GM12875 (cell line): ENCODE data around the gene ZBTB21.

Experiments
- H3K4me3 ChIP-seq: one replicate; pipeline ENCODE4 v1.5.1; 2011; ENCODE audit warnings: low read depth, low read length, control low read depth
- TF ChIP-seq, protein P1 (sequence below): IDR thresholded peaks from 2 replicates; pipeline ENCODE4 v1.5.1; 2011; ENCODE audit warnings: low read depth, mild to moderate bottlenecking, control low read depth, inconsistent platforms, low read length, moderate library complexity, borderline replicate concordance; ENCODE audit not compliant: insufficient read depth

Gene ZBTB21

DNA sequence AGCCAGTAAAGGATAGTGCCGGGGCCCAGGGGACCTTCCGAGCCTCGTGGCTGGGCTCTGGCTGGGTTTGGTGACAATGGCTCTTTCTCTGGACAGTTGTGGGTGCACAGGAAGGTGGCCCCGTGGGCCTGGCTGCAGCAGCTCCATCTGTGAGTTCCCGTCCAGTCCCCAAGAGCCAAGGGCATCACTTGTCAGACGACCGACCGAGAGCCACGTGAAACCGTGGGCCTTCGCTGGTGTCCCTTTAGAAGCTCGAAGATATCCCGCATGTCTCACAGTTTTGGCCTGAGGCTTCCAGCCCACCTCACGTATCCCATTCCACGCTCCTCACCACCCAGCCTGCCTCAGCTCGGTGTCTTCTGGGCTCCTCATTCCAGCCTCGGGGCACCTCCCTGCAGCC, 33.8 kb upstream of the ZBTB21 start:
- TF ChIP-seq, protein P1, sequence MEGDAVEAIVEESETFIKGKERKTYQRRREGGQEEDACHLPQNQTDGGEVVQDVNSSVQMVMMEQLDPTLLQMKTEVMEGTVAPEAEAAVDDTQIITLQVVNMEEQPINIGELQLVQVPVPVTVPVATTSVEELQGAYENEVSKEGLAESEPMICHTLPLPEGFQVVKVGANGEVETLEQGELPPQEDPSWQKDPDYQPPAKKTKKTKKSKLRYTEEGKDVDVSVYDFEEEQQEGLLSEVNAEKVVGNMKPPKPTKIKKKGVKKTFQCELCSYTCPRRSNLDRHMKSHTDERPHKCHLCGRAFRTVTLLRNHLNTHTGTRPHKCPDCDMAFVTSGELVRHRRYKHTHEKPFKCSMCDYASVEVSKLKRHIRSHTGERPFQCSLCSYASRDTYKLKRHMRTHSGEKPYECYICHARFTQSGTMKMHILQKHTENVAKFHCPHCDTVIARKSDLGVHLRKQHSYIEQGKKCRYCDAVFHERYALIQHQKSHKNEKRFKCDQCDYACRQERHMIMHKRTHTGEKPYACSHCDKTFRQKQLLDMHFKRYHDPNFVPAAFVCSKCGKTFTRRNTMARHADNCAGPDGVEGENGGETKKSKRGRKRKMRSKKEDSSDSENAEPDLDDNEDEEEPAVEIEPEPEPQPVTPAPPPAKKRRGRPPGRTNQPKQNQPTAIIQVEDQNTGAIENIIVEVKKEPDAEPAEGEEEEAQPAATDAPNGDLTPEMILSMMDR = no peak
- H3K4me3 ChIP-seq = no peak overlapping the region

DNA sequence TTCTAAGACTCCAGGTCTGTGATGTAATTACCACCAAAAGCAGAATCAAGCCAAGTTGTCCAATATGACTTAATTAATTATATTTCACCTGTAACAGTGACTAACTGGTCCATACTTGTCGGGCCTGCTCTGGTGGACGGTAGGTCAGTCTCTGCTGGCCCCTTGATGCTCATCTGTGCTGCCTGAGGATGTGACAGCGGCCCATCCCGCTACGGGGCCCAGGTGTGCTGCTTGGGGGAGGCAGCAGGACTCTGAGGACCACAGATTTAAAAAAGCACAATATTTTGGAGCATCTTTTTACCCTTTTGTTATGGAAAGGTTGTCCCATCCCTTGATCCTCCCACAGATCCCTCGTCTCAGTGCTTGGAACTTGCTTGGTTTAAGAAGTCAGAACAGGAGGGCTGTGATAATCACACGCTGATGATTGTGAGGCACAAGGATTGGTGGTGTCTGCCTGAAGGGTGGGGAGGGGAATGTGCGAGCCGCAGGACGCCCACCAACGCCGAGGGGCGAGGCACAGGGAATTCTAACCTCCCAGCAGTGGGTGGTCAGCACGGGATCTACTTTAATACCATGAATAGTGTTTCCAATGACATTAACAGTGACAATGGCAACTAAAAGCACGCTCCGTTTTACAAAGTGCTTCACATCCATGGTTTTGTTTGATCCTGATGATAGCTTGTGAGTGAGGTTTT, 33.2 kb upstream of the ZBTB21 start:
- TF ChIP-seq, protein P1 = no peak
- no peak overlapping the region for H3K4me3 ChIP-seq

DNA sequence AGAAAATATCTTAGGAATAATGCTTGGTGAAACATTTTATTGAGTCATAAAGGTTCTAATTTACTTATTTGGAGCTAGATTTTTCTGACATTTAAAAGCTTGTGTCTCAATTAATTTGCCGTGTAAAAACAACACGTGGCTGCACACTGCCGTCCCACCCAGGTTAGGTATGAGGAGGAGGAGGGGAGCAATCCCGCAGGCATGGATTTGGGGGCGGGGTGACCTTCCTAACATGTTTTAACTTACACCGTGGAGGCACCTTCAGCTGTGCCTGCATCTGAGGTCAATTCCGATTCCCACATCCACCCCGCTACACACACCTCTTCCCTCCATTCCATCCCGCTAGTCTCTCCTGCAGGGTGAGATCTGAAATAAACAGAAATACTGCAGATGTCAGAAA, 32.5 kb upstream of the ZBTB21 start:
- no peak overlapping the region for H3K4me3 ChIP-seq
- TF ChIP-seq, protein P1 = no peak

DNA sequence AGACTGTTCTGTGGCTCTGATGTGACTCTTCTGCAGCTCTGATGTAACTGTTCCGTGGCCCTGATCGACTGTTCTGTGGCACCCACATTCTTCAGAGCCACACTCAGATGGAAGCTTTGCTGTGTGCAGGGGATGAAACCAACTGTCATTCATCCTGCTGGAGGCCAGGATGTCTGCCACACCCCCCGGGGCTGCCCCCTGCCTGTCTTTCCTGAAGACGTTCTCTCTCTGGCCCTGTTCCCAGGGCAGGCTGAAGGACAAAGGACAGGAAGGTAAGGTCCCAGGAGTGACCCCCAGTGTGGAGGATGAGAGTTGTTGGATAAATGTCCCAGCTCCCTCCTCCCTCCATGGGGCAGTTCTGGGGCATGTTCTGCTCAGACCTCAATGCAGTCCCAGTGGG, 31.6 kb upstream of the ZBTB21 start:
- TF ChIP-seq, protein P1 = no peak
- no peak overlapping the region for H3K4me3 ChIP-seq

DNA sequence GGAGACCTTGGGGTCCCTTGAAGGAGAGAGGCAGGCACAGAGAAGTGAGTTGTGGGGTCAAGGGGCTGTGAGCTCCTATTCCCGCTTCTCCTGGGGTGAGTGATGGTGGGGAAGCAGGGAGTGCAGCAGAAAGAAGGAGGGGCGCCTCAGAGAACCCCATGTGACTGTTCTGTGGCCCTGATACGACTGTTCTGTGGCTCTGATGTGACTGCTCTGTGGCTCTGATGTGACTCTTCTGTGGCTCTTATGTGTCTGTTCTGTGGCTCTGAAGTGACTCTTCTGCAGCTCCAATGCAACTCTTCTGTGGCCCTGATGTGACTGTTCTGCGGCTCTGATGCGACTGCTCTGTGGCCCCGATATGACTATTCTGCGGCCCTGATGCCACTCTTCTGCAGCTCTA, 31.1 kb upstream of the ZBTB21 start:
- H3K4me3 ChIP-seq = no peak overlapping the region
- TF ChIP-seq, protein P1 = no peak

DNA sequence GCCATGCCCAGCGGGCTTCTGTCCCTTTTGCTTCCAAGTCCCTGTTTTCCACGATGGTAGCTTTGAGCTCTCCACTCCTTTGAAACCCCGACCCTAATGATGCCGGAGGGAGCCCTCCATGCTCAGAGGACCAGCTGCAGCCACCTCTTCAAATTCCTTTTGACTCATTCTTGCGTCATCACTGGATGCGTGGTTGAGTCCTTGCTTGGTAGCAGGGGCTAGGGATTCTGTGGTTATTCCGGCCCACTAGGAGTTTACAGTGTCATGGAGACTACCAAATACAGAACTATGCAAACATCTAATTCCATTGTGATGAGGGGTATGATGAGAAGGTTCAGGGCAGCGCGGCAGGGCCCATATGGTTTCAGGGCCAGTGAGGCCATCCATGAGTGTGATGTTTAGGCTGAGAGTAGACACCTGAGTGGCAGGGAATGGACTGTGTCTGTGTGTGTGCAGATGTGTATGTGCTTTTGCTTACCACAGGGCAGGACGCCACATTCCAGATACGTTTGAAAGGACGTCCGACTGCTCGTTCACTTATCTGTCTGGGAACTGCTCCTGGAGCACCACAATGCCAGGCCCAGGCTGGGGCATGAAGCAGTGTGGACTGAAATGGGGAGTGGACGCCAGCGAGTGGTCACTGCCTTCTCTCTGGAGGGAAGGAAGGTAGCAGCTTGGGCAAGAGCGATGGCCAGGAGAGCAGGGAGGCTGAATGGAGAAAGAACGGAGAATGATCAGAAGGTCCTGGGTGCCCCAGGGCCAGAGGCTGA, 30.4 kb upstream of the ZBTB21 start:
- TF ChIP-seq, protein P1 = no peak
- no peak overlapping the region for H3K4me3 ChIP-seq

DNA sequence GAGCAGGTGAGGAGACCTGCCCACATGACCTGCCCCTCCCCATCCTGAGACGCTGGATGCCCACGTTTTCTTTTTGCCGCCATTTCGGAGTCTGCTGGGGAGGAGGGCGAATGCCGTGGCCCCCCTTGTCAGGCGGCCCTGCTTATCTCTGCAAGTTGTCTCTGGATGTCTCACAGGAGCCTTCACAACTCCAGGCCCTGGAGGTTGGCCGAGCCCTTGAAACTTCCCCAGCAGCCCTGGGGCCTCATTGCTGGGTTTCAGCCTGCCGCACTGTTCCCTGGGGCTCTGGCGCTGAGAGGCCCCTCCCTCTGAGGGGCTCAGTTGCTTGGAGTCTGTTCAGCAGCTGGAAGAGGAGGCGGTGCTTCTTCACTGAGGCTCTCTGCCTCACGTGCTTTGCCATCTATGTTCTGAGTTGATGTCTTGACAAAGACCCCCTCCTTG, 29.8 kb upstream of the ZBTB21 start:
- TF ChIP-seq, protein P1 = no peak
- no peak overlapping the region for H3K4me3 ChIP-seq
